Keratinocyte (primary cell): ENCODE data around the gene RIOK2. TPM values are rescaled to one million over a fixed set of nuclear protein-coding genes. Genes with fewer than 3 reads are reported as not detected.

Experiments used
- DNase-seq: peaks from one replicate; pipeline ENCODE4 v3.0.0-alpha.2; 2011; ENCODE audit warnings: low read depth, missing footprints, low spot score
- FAIRE-seq: peaks from 2 replicates; lab custom pipeline; 2011; peaks lifted over from hg19 to GRCh38; lab: Jason Lieb, UNC
- H2AFZ ChIP-seq: 2 replicates; pipeline ENCODE4 v1.6.0; 2012; ENCODE audit warnings: low read length, control low read depth, inconsistent platforms; ENCODE audit not compliant: control insufficient read depth
- H3K27ac ChIP-seq: 2 replicates; pipeline ENCODE4 v1.5.1; 2011; ENCODE audit warnings: low read length; ENCODE audit not compliant: control insufficient read depth, insufficient read depth
- H3K27me3 ChIP-seq: 3 replicates; pipeline ENCODE4 v1.6.0; 2011; ENCODE audit warnings: low read length; ENCODE audit not compliant: control insufficient read depth, insufficient read depth; ENCODE audit errors: extremely low read depth
- H3K36me3 ChIP-seq, 2 experiments: 2 replicates in 1 of 2; 3 replicates in 1 of 2; pipeline ENCODE4 v1.5.1; 2011; ENCODE audit warnings: low read length in 2 of 2, mild to moderate bottlenecking in 1 of 2; ENCODE audit not compliant: control insufficient read depth in 2 of 2, insufficient read depth in 2 of 2; ENCODE audit errors: extremely low read depth in 1 of 2
- H3K4me1 ChIP-seq: 3 replicates; pipeline ENCODE4 v1.5.1; 2011; ENCODE audit warnings: low read length; ENCODE audit not compliant: control insufficient read depth, insufficient read depth; ENCODE audit errors: extremely low read depth
- H3K4me2 ChIP-seq: 3 replicates; pipeline ENCODE4 v1.6.0; 2011; ENCODE audit warnings: low read depth, low read length; ENCODE audit not compliant: control insufficient read depth, insufficient read depth; ENCODE audit errors: extremely low read depth
- H3K4me3 ChIP-seq, 3 experiments: fragments of 200-600 bp in 1 of 3; sonication (generic) in 1 of 3; 2 replicates in 2 of 3; 3 replicates in 1 of 3; pipeline ENCODE4 v1.5.1; 2011 to 2016; ENCODE audit warnings: low read length in 3 of 3, mild to moderate bottlenecking in 3 of 3, control low read depth in 2 of 3, inconsistent platforms in 1 of 3, low read depth in 1 of 3, mixed read lengths in 1 of 3, mixed run types in 1 of 3, moderate library complexity in 1 of 3; ENCODE audit not compliant: control insufficient read depth in 2 of 3, insufficient read depth in 2 of 3; ENCODE audit errors: extremely low read depth in 1 of 3
- H3K79me2 ChIP-seq: 2 replicates; pipeline ENCODE4 v1.6.0; 2012; ENCODE audit warnings: low read length; ENCODE audit not compliant: control insufficient read depth, insufficient read depth
- H3K9ac ChIP-seq: 3 replicates; pipeline ENCODE4 v1.6.0; 2011; ENCODE audit warnings: low read length; ENCODE audit not compliant: control insufficient read depth, insufficient read depth; ENCODE audit errors: extremely low read depth
- H3K9me1 ChIP-seq: 3 replicates; pipeline ENCODE4 v1.6.0; 2011; ENCODE audit warnings: low read length; ENCODE audit not compliant: control insufficient read depth, insufficient read depth; ENCODE audit errors: extremely low read depth
- H3K9me3 ChIP-seq: 2 replicates; pipeline ENCODE4 v1.5.1; 2012; ENCODE audit warnings: low read depth, low read length; ENCODE audit not compliant: control insufficient read depth
- H4K20me1 ChIP-seq: 3 replicates; pipeline ENCODE4 v1.6.0; 2011; ENCODE audit warnings: low read length; ENCODE audit not compliant: control insufficient read depth, insufficient read depth; ENCODE audit errors: extremely low read depth
- CTCF ChIP-seq, 3 experiments: IDR thresholded peaks in 1 of 3; conservative IDR thresholded peaks in 1 of 3; optimal IDR thresholded peaks in 1 of 3; 2 replicates in 2 of 3; 3 replicates in 1 of 3; pipeline versions ENCODE3 to v1.5.1; 2011; ENCODE audit warnings: low read length in 3 of 3, mild to moderate bottlenecking in 3 of 3, moderate library complexity in 2 of 3, control low read depth in 1 of 3, inconsistent platforms in 1 of 3; ENCODE audit not compliant: insufficient read depth in 2 of 3; ENCODE audit errors: extremely low read depth in 1 of 3
- EZH2 ChIP-seq: IDR thresholded peaks from one replicate; pipeline ENCODE4 v1.6.1; 2012; ENCODE audit warnings: inconsistent platforms, mild to moderate bottlenecking, low read length, moderate library complexity
- dilution Hi-C: fragments of 300-500 bp; cut with MboI; formaldehyde crosslinking; loops from one replicate; pipeline ENCODE4 v1.7.0; 2020; ENCODE audit warnings: low sequenced_read_pairs; ENCODE audit not compliant: extremely low pct_ligation_motif_present
- polyA plus RNA-seq, 5 experiments: library from polyadenylated mRNA; depleted of rRNA in 3 of 5; stranded (reverse) in 3 of 5; stranded (forward) in 1 of 5; unstranded in 1 of 5; fragments of >200 nt; gene quantifications; 1 replicate in 1 of 5; 2 replicates in 3 of 5; 3 replicates in 1 of 5; pipeline versions ENCODE4 v1.2.1 to v1.2.3, GENCODE V29; 2011 to 2012; ENCODE audit warnings: missing spikeins in 2 of 5, low read depth in 1 of 5, low replicate concordance in 1 of 5

Gene RIOK2
- polyA plus RNA-seq, 1 donor (not counting 4 experiments of a cell fraction or from before 2014, with no cell fraction given), result 34.5 TPM

DNA sequence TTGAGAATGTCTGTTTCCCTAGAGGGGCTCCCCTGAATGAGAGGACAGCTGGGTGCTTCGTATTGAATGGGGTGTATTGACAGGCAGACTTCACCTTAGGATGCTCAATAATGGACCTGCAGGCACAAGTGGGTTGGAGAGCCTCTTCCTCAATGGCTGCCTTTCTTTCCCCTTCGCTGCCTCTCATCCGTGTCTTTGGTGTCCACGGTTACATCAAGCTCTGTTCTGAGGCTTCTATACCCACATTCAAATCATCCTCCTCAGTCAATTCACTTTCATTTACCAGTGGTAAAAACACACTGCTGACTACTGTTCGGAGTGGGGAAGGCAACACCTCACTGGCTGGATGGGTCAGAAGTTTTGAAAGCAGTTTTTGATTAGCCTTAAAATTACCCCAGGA is 61.2 kb downstream of the RIOK2 start:
- no peak overlapping the region for H3K4me3 ChIP-seq
- FAIRE-seq, result no peak
- dilution Hi-C loops, result no loop called here
- no peaks in the 10 kb centered on the region for H3K9me1 ChIP-seq
- no peaks in the 10 kb centered on the region for H4K20me1 ChIP-seq
- H3K9me3 ChIP-seq, result no peaks in the 10 kb centered on the region
- no peak overlapping the region for H3K4me2 ChIP-seq
- H2AFZ ChIP-seq, result no peak overlapping the region
- no peak overlapping the region for H3K27ac ChIP-seq
- H3K4me1 ChIP-seq, result peaks cover 3% of the 10 kb centered on the region
- H3K9ac ChIP-seq, result no peak overlapping the region
- no peak for DNase-seq
- H3K36me3 ChIP-seq, result no peaks in the 10 kb centered on the region
- TF ChIP-seq CTCF (optimal IDR thresholded peaks at IDR 0.05 in 1 of 3, IDR thresholded peaks at IDR 0.05 in 1 of 3, conservative IDR thresholded peaks at IDR 0.05 in 1 of 3; ENCODE audit: extremely low read depth in 1 of 3, insufficient read depth in 2 of 3, low read length in 3 of 3) (no peak), EZH2 (no peak)
- no peaks in the 10 kb centered on the region for H3K79me2 ChIP-seq
- H3K27me3 ChIP-seq, result peaks cover 5% of the 10 kb centered on the region

DNA sequence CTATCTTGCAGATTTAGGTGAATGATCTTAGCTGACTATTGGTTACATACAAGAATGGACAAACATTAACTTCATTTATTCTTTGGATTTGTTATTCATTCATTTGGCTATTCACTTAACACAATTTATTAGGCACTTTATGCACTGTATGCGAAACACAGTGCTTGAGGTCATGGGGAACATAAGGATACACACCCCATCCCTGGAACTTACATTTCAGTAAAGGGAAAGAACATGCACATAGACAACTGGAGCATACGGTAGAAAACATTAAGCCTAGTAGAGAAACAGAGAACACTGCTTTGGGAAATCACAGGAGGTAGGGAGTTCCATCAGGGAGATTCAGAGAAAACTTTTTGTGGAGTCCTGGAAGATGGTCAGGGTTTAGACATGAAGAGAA is 62.9 kb downstream of the RIOK2 start:
- H3K27me3 ChIP-seq, result peaks cover 5% of the 10 kb centered on the region
- H3K4me3 ChIP-seq, result no peak overlapping the region
- no peaks in the 10 kb centered on the region for H3K36me3 ChIP-seq
- no peaks in the 10 kb centered on the region for H4K20me1 ChIP-seq
- FAIRE-seq, result no peak
- no peak overlapping the region for H3K9ac ChIP-seq
- H3K4me2 ChIP-seq, result no peak overlapping the region
- H3K9me1 ChIP-seq, result no peaks in the 10 kb centered on the region
- DNase-seq, result no peak
- peaks cover 3% of the 10 kb centered on the region for H3K4me1 ChIP-seq
- no peak overlapping the region for H2AFZ ChIP-seq
- no peaks in the 10 kb centered on the region for H3K9me3 ChIP-seq
- H3K27ac ChIP-seq, result no peak overlapping the region
- dilution Hi-C loops, result no loop called here
- TF ChIP-seq CTCF (optimal IDR thresholded peaks at IDR 0.05 in 1 of 3, IDR thresholded peaks at IDR 0.05 in 1 of 3, conservative IDR thresholded peaks at IDR 0.05 in 1 of 3; ENCODE audit: extremely low read depth in 1 of 3, insufficient read depth in 2 of 3, low read length in 3 of 3) (no peak), EZH2 (no peak)
- H3K79me2 ChIP-seq, result no peaks in the 10 kb centered on the region
